ENCODE measurements around the gene BTLA. TPM values are rescaled to one million over a fixed set of nuclear protein-coding genes. Genes with fewer than 3 reads are reported as not detected.

Gene BTLA
- total RNA-seq, 1 donor from 2014 or later: 40.7 TPM

DNA sequence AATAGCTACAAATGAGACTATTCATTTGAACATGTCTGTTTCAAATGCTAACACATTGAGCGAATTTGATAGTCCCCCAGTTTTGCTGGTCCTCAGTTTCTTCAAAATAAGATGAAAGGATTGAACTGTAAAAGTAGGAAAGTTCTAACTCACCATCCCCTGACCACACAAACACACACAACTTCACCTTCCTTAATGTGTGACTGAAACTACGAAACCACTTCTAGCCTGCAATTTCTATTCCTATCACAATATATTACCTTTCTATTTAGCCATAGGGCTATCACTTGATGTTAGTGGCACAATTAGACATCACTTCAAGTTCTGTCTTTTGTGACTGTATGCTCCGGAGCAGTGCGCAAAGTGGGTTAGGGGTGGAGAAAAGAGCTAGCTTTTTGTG is 14.9 kb downstream of the BTLA start:
- intact Hi-C loops (cut with micrococcal nuclease): no loop called here
- no peak for DNase-seq (ENCODE audit: low spot score)
- Mint-ChIP-seq H3K4me1 (ENCODE audit: low read depth) (peaks cover 64% of the 10 kb centered on the region), H3K4me3 (no peak overlapping the region), H3K27me3 (ENCODE audit: insufficient read depth) (no peaks in the 10 kb centered on the region), H3K36me3 (ENCODE audit: low read depth) (peaks cover 36% of the 10 kb centered on the region), H3K27ac (peak overlapping the region; percentile 9), H3K9me3 (no peaks in the 10 kb centered on the region)

DNA sequence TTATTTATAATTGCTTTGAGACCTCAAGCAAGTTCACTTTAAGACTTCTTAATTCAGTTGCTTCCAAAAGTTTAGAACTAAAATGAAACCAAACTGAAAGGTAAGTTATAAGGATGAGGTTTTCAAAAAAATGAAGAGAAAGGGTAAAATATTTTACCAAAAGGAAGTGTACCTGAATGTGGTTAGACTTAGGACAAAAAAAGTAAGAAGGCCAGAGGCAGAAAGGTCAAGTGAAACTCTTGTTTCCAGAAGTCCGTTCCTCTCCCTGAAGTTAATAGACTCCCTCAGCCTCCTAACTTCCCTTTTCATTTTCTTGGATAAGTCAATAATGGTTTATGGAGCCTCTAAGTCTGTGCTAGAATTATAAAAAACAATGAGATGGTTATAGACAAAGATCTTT is 16.6 kb downstream of the BTLA start:
- no peaks in the 10 kb centered on the region for H3K27me3 Mint-ChIP-seq (ENCODE audit: insufficient read depth)
- H3K4me3 Mint-ChIP-seq: peak overlapping the region; percentile 53
- H3K27ac Mint-ChIP-seq: peak overlapping the region; percentile 21
- DNase-seq (ENCODE audit: low spot score): no peak
- H3K9me3 Mint-ChIP-seq: no peaks in the 10 kb centered on the region
- peaks cover 60% of the 10 kb centered on the region for H3K4me1 Mint-ChIP-seq (ENCODE audit: low read depth)
- peaks cover 41% of the 10 kb centered on the region for H3K36me3 Mint-ChIP-seq (ENCODE audit: low read depth)
- intact Hi-C loops (cut with micrococcal nuclease): no loop called here

DNA sequence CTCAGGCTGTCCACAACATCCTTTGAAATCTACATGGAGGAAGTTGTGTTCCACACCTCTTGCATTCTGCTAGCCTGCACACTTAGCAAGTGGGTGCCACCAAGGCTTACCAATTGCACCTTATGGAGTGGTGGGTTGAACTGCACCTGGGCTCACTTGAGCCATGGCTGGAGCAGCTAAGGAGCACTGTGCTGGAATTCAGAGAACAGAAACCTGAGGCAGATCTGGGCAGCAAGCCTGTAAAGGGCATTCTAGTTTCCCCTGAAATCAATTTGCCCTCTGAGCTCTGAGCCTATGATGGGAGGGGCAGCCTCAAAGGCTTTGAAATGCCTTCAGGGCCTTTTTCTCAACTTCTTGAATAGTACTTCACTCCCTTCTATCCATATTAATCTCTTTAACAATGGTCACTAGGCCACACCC is 18.0 kb downstream of the BTLA start:
- Mint-ChIP-seq H3K4me1 (ENCODE audit: low read depth) (peaks cover 58% of the 10 kb centered on the region), H3K27ac (no peak overlapping the region), H3K9me3 (no peaks in the 10 kb centered on the region), H3K27me3 (ENCODE audit: insufficient read depth) (no peaks in the 10 kb centered on the region), H3K36me3 (ENCODE audit: low read depth) (peaks cover 50% of the 10 kb centered on the region), H3K4me3 (no peak overlapping the region)
- intact Hi-C loops (cut with micrococcal nuclease): loop anchor here (1.0 kb wide), 1 partner anchor 10 kb away; no protein-coding TSS in a partner anchor
- DNase-seq (ENCODE audit: low spot score): no peak

DNA sequence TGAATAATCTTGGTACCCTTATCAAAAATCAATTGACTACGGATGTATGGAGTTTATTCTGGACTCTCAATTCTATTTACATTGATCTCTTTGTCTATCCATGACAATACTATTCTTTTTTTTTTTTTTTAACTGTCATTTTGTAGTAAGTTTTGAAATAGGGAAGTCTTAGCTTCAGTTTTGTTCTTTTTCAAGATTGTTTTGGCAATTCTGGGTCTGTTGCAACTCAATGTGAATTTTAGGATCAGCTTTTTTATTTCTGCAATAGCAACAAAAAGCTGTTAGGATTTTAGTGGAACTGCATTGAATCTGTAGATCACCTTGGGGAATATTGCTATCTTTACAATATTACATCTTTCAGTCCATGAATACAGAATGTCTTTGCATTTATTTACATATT is 21.4 kb downstream of the BTLA start:
- Mint-ChIP-seq H3K4me3 (no peak overlapping the region), H3K27me3 (ENCODE audit: insufficient read depth) (no peaks in the 10 kb centered on the region), H3K9me3 (no peaks in the 10 kb centered on the region), H3K27ac (no peak overlapping the region), H3K4me1 (ENCODE audit: low read depth) (peaks cover 70% of the 10 kb centered on the region), H3K36me3 (ENCODE audit: low read depth) (peaks cover 56% of the 10 kb centered on the region)
- no peak for DNase-seq (ENCODE audit: low spot score)
- intact Hi-C loops (cut with micrococcal nuclease): no loop called here

DNA sequence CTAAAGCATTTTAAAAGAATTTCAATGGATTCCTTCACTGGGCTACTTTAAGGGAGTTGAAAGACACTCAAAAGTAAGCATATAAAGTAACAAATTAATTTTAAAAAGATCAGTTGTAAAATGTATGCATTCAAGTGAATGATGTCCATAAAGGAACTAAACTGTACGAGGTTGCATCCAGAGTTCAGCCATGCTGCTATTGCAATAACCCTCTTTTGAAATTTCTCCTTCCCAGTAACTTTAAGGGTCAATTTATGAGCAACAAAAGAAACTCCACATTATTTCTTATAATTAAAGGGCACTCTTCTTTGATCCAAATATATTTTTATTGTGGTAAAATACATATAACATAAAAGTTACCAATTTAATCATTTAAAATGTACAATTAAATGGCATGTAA is 22.9 kb downstream of the BTLA start:
- intact Hi-C loops (cut with micrococcal nuclease): no loop called here
- Mint-ChIP-seq H3K4me3 (no peak overlapping the region), H3K27ac (no peak overlapping the region), H3K9me3 (no peaks in the 10 kb centered on the region), H3K36me3 (ENCODE audit: low read depth) (peaks cover 57% of the 10 kb centered on the region), H3K27me3 (ENCODE audit: insufficient read depth) (no peaks in the 10 kb centered on the region), H3K4me1 (ENCODE audit: low read depth) (peaks cover 70% of the 10 kb centered on the region)
- DNase-seq (ENCODE audit: low spot score): no peak

DNA sequence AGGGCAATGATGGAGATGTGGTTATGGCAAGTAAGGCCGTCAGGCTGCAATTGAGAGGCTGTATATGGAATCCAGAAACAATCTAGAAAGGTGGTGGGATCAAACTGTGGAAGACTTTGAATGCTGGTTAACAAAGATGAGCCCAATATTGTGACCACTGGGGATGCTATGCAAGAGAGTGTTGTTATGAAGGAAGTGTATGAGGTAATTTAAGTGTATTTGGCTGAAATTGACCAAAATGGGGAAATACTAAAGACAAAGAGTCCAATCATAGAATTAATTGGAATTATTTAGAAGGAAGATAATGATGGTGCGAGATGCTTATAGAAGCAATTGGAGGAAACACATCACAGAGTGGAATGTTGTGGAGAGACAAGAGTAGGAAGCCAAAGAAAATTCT is 24.5 kb downstream of the BTLA start:
- Mint-ChIP-seq H3K27ac (no peak overlapping the region), H3K36me3 (ENCODE audit: low read depth) (peaks cover 62% of the 10 kb centered on the region), H3K9me3 (no peaks in the 10 kb centered on the region), H3K27me3 (ENCODE audit: insufficient read depth) (no peaks in the 10 kb centered on the region), H3K4me1 (ENCODE audit: low read depth) (peaks cover 70% of the 10 kb centered on the region), H3K4me3 (no peak overlapping the region)
- no peak for DNase-seq (ENCODE audit: low spot score)
- intact Hi-C loops (cut with micrococcal nuclease): no loop called here

DNA sequence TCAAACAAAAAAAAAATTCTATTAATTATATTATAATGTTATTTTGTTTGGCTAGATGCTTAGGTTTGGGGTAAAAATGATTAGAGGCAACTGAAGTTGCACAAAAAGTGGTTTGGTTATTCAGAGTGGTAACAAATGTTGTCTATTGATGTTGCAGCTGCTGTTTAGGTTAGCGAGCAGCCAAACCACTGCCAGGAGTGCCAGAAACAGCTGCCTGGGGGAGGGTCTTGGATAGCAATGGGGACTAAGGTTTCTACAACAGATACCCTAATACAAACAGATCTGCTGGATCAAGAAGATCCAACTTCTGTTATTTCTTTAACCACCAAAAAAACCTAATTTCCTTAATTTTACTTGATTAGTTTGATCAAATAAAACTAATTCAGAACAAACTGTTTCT is 26.6 kb downstream of the BTLA start:
- DNase-seq (ENCODE audit: low spot score): no peak
- peaks cover 75% of the 10 kb centered on the region for H3K4me1 Mint-ChIP-seq (ENCODE audit: low read depth)
- intact Hi-C loops (cut with micrococcal nuclease): loop anchor here (1.0 kb wide), 1 partner anchor 7 kb away; no protein-coding TSS in a partner anchor
- no peaks in the 10 kb centered on the region for H3K27me3 Mint-ChIP-seq (ENCODE audit: insufficient read depth)
- H3K9me3 Mint-ChIP-seq: no peaks in the 10 kb centered on the region
- no peak overlapping the region for H3K27ac Mint-ChIP-seq
- peaks cover 56% of the 10 kb centered on the region for H3K36me3 Mint-ChIP-seq (ENCODE audit: low read depth)
- no peak overlapping the region for H3K4me3 Mint-ChIP-seq

DNA sequence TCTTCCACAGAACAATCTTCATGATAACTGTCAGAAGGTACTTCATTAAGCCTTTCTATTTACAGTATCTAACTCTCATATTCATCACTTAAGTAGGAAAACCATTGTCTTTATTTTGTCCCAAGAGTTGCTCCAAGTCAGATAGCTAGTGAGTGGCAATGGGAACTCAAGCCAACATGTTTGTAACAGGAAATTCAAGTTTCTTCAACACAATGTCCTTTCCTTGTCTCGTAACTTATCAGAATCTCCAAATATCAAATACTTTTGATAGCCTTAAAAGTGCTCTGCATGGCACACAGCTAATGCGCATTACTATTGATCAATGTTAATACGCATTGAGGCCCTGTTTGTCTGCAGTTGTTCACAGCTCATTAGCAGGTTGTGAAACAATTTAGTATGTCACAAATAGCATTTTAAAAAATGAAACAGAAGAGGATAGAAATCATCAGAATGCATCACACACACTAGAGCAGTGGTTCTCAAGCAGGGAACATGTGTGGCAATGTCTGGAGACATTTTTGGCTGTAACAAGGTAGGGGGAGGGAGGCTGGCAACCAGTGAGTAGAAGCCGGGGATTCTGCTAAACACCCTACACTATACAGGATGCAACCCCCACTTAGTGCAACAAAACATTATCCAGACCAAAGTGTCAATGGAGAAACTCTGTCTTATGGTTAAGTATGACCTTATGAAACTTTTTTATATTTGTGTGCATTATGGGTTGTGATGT is 27.5 kb downstream of the BTLA start:
- H3K27ac Mint-ChIP-seq: no peak overlapping the region
- no peak for DNase-seq (ENCODE audit: low spot score)
- no peak overlapping the region for H3K4me3 Mint-ChIP-seq
- H3K4me1 Mint-ChIP-seq (ENCODE audit: low read depth): peaks cover 80% of the 10 kb centered on the region
- H3K9me3 Mint-ChIP-seq: no peaks in the 10 kb centered on the region
- no peaks in the 10 kb centered on the region for H3K27me3 Mint-ChIP-seq (ENCODE audit: insufficient read depth)
- intact Hi-C loops (cut with micrococcal nuclease): no loop called here
- peaks cover 53% of the 10 kb centered on the region for H3K36me3 Mint-ChIP-seq (ENCODE audit: low read depth)

DNA sequence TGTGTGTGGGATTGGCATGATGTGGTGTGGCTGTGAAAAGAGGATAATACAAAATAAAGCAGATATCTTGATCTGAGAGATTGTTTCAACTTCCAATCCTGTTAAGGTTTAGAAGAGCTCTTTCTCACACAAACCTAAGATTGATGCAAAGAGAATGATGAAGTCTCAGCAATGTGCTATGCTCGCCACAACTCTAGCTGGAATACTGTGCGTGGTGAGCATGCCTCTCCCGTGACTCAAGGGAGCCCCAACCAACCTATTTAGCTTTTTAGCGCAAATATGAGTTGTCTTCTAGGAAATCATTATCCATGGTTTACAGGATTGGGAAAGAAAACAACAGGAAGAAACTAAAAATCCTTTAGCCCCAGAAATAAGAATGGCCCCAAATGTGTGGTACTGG is 28.5 kb downstream of the BTLA start:
- no peak overlapping the region for H3K27ac Mint-ChIP-seq
- H3K9me3 Mint-ChIP-seq: no peaks in the 10 kb centered on the region
- intact Hi-C loops (cut with micrococcal nuclease): no loop called here
- H3K36me3 Mint-ChIP-seq (ENCODE audit: low read depth): peaks cover 60% of the 10 kb centered on the region
- no peaks in the 10 kb centered on the region for H3K27me3 Mint-ChIP-seq (ENCODE audit: insufficient read depth)
- H3K4me3 Mint-ChIP-seq: no peak overlapping the region
- DNase-seq (ENCODE audit: low spot score): no peak
- H3K4me1 Mint-ChIP-seq (ENCODE audit: low read depth): peaks cover 89% of the 10 kb centered on the region

DNA sequence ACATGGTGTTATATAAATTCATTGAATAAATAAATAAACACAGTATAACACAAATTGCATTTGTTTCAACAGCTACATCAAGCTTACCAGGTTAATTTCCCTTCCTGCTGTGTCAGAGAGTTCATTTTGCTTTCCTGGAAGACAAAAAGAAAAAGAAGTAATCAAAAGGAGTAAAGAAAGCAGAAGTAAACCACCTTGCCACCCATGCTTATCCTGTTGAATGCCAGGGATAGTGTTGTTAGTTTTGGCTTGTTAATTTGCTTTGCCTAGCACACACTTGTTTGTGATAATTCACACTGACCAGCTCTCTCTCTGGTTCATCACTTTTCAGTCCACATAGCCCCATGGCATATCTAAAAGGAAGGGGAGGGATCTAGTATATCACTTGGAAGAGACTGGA is 29.6 kb downstream of the BTLA start:
- peaks cover 91% of the 10 kb centered on the region for H3K4me1 Mint-ChIP-seq (ENCODE audit: low read depth)
- intact Hi-C loops (cut with micrococcal nuclease): no loop called here
- H3K27ac Mint-ChIP-seq: no peak overlapping the region
- no peaks in the 10 kb centered on the region for H3K27me3 Mint-ChIP-seq (ENCODE audit: insufficient read depth)
- H3K9me3 Mint-ChIP-seq: no peaks in the 10 kb centered on the region
- no peak overlapping the region for H3K4me3 Mint-ChIP-seq
- DNase-seq (ENCODE audit: low spot score): no peak
- peaks cover 60% of the 10 kb centered on the region for H3K36me3 Mint-ChIP-seq (ENCODE audit: low read depth)

DNA sequence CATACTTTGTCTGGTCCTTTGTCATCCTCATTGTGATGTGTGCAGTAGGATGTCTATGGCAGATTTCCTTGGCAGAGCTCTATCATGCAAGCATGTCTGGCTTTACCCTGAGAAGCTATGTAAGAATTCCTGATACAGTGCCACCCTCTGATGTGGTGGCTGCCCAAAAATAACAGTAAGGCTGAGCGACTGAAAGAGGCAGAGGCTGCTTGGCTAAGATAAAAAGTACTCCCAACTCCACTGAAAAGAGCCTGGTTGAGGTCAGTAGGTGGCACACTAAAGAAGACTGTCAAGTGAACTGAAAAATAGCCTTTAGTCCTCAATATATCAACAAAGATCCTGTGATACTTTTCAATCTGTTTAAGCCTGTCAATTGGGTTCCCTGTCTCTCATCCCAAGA is 31.7 kb downstream of the BTLA start:
- intact Hi-C loops (cut with micrococcal nuclease): loop anchor here (1.0 kb wide), 1 partner anchor 22 kb away; no protein-coding TSS in a partner anchor
- DNase-seq (ENCODE audit: low spot score): no peak
- no peaks in the 10 kb centered on the region for H3K27me3 Mint-ChIP-seq (ENCODE audit: insufficient read depth)
- H3K4me3 Mint-ChIP-seq: no peak overlapping the region
- H3K4me1 Mint-ChIP-seq (ENCODE audit: low read depth): peaks cover 90% of the 10 kb centered on the region
- H3K36me3 Mint-ChIP-seq (ENCODE audit: low read depth): peaks cover 61% of the 10 kb centered on the region
- no peak overlapping the region for H3K27ac Mint-ChIP-seq
- H3K9me3 Mint-ChIP-seq: no peaks in the 10 kb centered on the region

DNA sequence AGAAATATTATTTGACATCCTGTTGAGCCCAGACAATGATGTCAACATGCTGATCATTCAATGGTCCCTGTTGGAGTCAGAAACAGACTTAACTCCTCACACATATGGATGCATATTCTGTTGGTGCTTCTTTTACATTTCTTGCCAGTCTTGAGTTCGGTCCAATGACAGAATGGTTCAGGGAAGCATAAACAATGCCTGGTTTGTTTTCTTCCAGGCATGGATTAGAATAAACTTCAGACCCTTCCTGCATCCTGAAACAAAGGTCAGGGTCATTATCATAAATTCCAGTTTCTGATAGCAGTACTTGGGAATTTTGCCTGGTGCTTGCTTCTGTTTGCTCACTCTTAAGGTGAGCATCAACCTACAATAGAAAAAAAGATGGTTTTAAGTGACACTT is 33.3 kb downstream of the BTLA start:
- intact Hi-C loops (cut with micrococcal nuclease): no loop called here
- no peak overlapping the region for H3K27ac Mint-ChIP-seq
- H3K36me3 Mint-ChIP-seq (ENCODE audit: low read depth): peaks cover 56% of the 10 kb centered on the region
- H3K9me3 Mint-ChIP-seq: peaks cover 13% of the 10 kb centered on the region
- H3K4me3 Mint-ChIP-seq: no peak overlapping the region
- peaks cover 85% of the 10 kb centered on the region for H3K4me1 Mint-ChIP-seq (ENCODE audit: low read depth)
- DNase-seq (ENCODE audit: low spot score): no peak
- no peaks in the 10 kb centered on the region for H3K27me3 Mint-ChIP-seq (ENCODE audit: insufficient read depth)

DNA sequence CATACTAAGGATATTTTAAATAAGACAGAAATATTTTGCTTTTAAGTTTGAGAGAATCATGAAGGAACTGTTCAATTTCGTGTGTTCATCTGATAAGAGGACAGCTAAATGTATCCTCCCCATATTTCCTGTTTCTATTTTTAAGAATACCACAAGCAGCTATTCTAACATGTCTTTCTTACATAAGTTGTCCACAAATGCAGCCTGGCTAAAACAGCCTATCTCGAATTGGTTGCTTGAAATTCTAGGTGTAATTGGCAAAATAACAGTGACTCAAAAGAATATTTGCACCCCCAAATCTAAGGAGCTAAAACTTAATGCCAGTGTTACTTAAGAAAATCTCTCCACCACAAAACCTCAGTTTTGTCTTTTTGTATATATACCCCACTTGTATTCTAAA is 35.0 kb downstream of the BTLA start:
- intact Hi-C loops (cut with micrococcal nuclease): loop anchor here (1.0 kb wide), 1 partner anchor 35 kb away; the partner anchor contains the start of gene BTLA
- peaks cover 85% of the 10 kb centered on the region for H3K4me1 Mint-ChIP-seq (ENCODE audit: low read depth)
- H3K36me3 Mint-ChIP-seq (ENCODE audit: low read depth): peaks cover 48% of the 10 kb centered on the region
- H3K9me3 Mint-ChIP-seq: peaks cover 17% of the 10 kb centered on the region
- peaks cover 1% of the 10 kb centered on the region for H3K27me3 Mint-ChIP-seq (ENCODE audit: insufficient read depth)
- peak overlapping the region; percentile 31 for H3K4me3 Mint-ChIP-seq
- H3K27ac Mint-ChIP-seq: peak overlapping the region; percentile 59
- no peak for DNase-seq (ENCODE audit: low spot score)

DNA sequence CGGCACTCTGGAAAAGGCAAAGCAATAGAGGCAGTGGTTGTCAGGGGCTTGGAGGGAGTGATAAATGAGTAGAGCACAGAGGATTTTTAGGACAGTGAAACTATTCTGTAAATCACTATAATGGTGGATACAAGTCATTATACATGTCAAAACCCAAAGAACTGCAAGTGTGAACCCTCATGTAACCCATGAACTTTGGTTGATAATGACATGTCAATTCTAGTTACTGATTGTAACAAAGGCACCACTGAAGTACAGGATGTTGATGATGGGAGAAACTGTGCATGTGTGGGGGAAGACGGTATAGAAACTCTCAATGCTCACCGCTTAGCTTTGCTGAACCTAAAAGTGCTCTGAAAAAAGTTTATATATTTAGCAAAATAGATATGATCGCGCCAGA is 36.0 kb downstream of the BTLA start:
- Mint-ChIP-seq H3K4me1 (ENCODE audit: low read depth) (peaks cover 84% of the 10 kb centered on the region), H3K4me3 (peak overlapping the region; percentile 23), H3K27me3 (ENCODE audit: insufficient read depth) (peaks cover 1% of the 10 kb centered on the region), H3K9me3 (peaks cover 17% of the 10 kb centered on the region), H3K27ac (peak overlapping the region; percentile 71), H3K36me3 (ENCODE audit: low read depth) (peaks cover 44% of the 10 kb centered on the region)
- DNase-seq (ENCODE audit: low spot score): no peak
- intact Hi-C loops (cut with micrococcal nuclease): no loop called here

Data from activated T-helper 1 cell treated with anti-CD3 and anti-CD28 coated beads, Interleukin-12 subunit alpha, Interleukin-12 subunit beta, Interleukin-2, Interleukin-4 antibody, amounts not matched to agents 30 ng/mL and 10 ng/mL and 1 ng/mL, durations not matched to agents 14 hours and 24 hours and 36 hours (primary cell).